Neuronal stem cell (in vitro differentiated cells): Measurements from ENCODE around the gene GPR156.

Source experiments
- DNase-seq: peaks from one replicate; pipeline ENCODE4 v3.0.0-alpha.2; 2013; ENCODE audit warnings: low spot score
- H2AFZ ChIP-seq: one replicate; pipeline ENCODE4 v1.6.1; 2013; ENCODE audit warnings: mild to moderate bottlenecking, low read length, inconsistent platforms
- H2AK5ac ChIP-seq: 2 replicates; pipeline ENCODE4 v1.6.1; 2013; ENCODE audit warnings: low read depth, mild to moderate bottlenecking, inconsistent platforms, low read length, moderate library complexity, mixed read lengths
- H2BK120ac ChIP-seq: 2 replicates; pipeline ENCODE4 v1.6.1; 2013; ENCODE audit warnings: low read depth, mild to moderate bottlenecking, inconsistent platforms, low read length, moderate library complexity, mixed read lengths
- H2BK12ac ChIP-seq: one replicate; pipeline ENCODE4 v1.6.1; 2013; ENCODE audit warnings: low read length, inconsistent platforms
- H2BK15ac ChIP-seq: 2 replicates; pipeline ENCODE4 v1.6.1; 2013; ENCODE audit warnings: mild to moderate bottlenecking, low read length, inconsistent platforms, mixed read lengths
- H2BK5ac ChIP-seq: one replicate; pipeline ENCODE4 v1.6.1; 2013; ENCODE audit warnings: inconsistent platforms, mild to moderate bottlenecking, low read length, moderate library complexity
- H3K14ac ChIP-seq: one replicate; pipeline ENCODE4 v1.6.1; 2013; ENCODE audit warnings: low read length, inconsistent platforms
- H3K18ac ChIP-seq: 2 replicates; pipeline ENCODE4 v1.6.1; 2013; ENCODE audit warnings: low read length, inconsistent platforms
- H3K23ac ChIP-seq: 2 replicates; pipeline ENCODE4 v1.6.1; 2013; ENCODE audit warnings: low read depth, mild to moderate bottlenecking, mixed read lengths, low read length, inconsistent platforms; ENCODE audit not compliant: poor library complexity
- H3K27ac ChIP-seq: replicated peaks from 3 replicates; pipeline ENCODE4 v1.5.1; 2013; ENCODE audit warnings: low read length, inconsistent platforms
- H3K27me3 ChIP-seq, 3 experiments: 2 replicates each; pipeline ENCODE4 v1.6.1; 2013; ENCODE audit warnings: low read length in 3 of 3, mild to moderate bottlenecking in 2 of 3, inconsistent platforms in 1 of 3, low read depth in 1 of 3, mixed read lengths in 1 of 3, moderate library complexity in 1 of 3; ENCODE audit not compliant: control insufficient read depth in 3 of 3, insufficient read depth in 3 of 3
- H3K36me3 ChIP-seq, 2 donors: replicated peaks in 1 of 2; 2 replicates each; pipeline ENCODE4 v1.6.1; 2013; ENCODE audit warnings: low read length in 2 of 2; ENCODE audit not compliant: control insufficient read depth in 2 of 2, insufficient read depth in 2 of 2
- H3K4ac ChIP-seq: 2 replicates; pipeline ENCODE4 v1.6.1; 2013; ENCODE audit warnings: inconsistent platforms, mild to moderate bottlenecking, low read length, moderate library complexity
- H3K4me1 ChIP-seq, 2 donors: 1 replicate in 1 of 2; 2 replicates in 1 of 2; pipeline ENCODE4 v1.6.1; 2013; ENCODE audit warnings: low read length in 2 of 2, low read depth in 1 of 2; ENCODE audit not compliant: control insufficient read depth in 2 of 2, insufficient read depth in 1 of 2
- H3K4me2 ChIP-seq: one replicate; pipeline ENCODE4 v1.6.1; 2013; ENCODE audit warnings: mild to moderate bottlenecking, low read length, inconsistent platforms; ENCODE audit not compliant: insufficient read depth, poor library complexity, severe bottlenecking
- H3K4me3 ChIP-seq, 2 donors: 2 replicates each; pipeline ENCODE4 v1.5.1; 2013; ENCODE audit warnings: low read length in 2 of 2, mild to moderate bottlenecking in 2 of 2, inconsistent platforms in 1 of 2, moderate library complexity in 1 of 2
- H3K79me1 ChIP-seq: one replicate; pipeline ENCODE4 v1.6.1; 2013; ENCODE audit warnings: low read depth, mild to moderate bottlenecking, inconsistent platforms, low read length, moderate library complexity
- H3K9ac ChIP-seq: one replicate; pipeline ENCODE4 v1.6.1; 2013; ENCODE audit warnings: mild to moderate bottlenecking, low read depth, low read length, inconsistent platforms; ENCODE audit not compliant: poor library complexity
- H3K9me3 ChIP-seq, 2 donors: replicated peaks in 1 of 2; 2 replicates each; pipeline versions ENCODE3 to v1.6.1; 2013; ENCODE audit warnings: low read length in 2 of 2, mild to moderate bottlenecking in 2 of 2, inconsistent platforms in 1 of 2, low read depth in 1 of 2, mixed read lengths in 1 of 2, moderate library complexity in 1 of 2; ENCODE audit not compliant: control insufficient read depth in 2 of 2, insufficient read depth in 1 of 2
- H4K8ac ChIP-seq: one replicate; pipeline ENCODE4 v1.6.1; 2013; ENCODE audit warnings: low read depth, mild to moderate bottlenecking, inconsistent platforms, low read length, moderate library complexity
- H4K91ac ChIP-seq: one replicate; pipeline ENCODE4 v1.6.1; 2013; ENCODE audit warnings: low read length, low read depth, mild to moderate bottlenecking, inconsistent platforms; ENCODE audit not compliant: poor library complexity
- WGBS, 2 donors: extraction: QIAGEN DNeasy Blood & Tissue Kit; methylation state at CpG; one replicate each; pipeline ENCODE4 v1.1.7; 2013; ENCODE audit warnings: missing lambda C conversion rate in 2 of 2, mixed read lengths in 1 of 2; ENCODE audit not compliant: insufficient read length in 2 of 2, insufficient replicate concordance in 1 of 2; ENCODE audit errors: extremely low coverage in 2 of 2; 5-methylcytosine and 5-hydroxymethylcytosine counted together

GPR156 gene

DNA sequence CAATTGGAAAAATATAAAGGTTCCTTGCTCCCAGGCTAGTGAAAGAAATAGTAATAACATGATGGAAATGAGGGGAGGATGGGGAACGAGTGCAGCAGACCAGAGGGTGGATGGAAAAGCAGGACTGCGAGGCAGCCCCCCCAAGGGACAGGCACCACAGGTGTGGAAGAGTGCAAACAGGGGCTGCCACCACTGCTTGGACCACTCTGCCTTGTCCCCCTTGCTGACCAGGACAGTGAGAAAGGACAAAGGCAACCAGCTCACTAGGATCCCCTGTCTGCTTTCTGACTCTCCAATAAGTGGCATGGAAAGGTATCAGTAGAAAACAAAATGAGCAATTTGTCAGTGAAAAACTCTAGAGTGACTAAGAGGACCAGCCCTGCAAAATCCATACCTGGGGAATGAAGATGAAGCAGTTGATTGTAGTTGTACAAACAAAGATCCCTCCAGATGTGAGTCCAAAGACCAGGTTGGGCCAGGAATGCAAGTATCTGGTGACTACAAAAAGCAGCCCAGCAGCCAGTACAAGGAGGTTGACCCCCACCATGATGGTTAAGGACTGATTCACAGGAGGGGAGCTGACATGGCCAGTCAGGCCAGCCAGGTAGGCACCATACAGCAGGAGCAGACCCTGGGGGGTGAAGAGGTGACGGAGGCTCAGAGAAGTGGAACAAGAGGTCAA lies 104.2 kb downstream of the GPR156 start:
- H3K4me2 ChIP-seq = no peak overlapping the region
- H3K4me3 ChIP-seq = no peak overlapping the region
- no peaks in the 10 kb centered on the region for H3K36me3 ChIP-seq
- no peak overlapping the region for H2BK5ac ChIP-seq
- WGBS, 2 donors = no CpG with 5 or more reads among the region's 3 CpGs
- no peak overlapping the region for H2BK12ac ChIP-seq
- no peak overlapping the region for H2BK120ac ChIP-seq
- H2AFZ ChIP-seq = no peak overlapping the region
- H2BK15ac ChIP-seq = no peak overlapping the region
- no peak overlapping the region for H3K14ac ChIP-seq
- no peak for DNase-seq
- H4K91ac ChIP-seq = no peak overlapping the region
- no peak overlapping the region for H3K18ac ChIP-seq
- H3K27ac ChIP-seq = no peak overlapping the region
- H3K9me3 ChIP-seq = no peaks in the 10 kb centered on the region
- no peak overlapping the region for H3K23ac ChIP-seq
- no peak overlapping the region for H4K8ac ChIP-seq
- H2AK5ac ChIP-seq = no peak overlapping the region
- H3K79me1 ChIP-seq = no peaks in the 10 kb centered on the region
- H3K9ac ChIP-seq = no peak overlapping the region
- peaks cover 8% of the 10 kb centered on the region in 2 donors for H3K4me1 ChIP-seq
- no peak overlapping the region for H3K4ac ChIP-seq
- no peaks in the 10 kb centered on the region for H3K27me3 ChIP-seq

DNA sequence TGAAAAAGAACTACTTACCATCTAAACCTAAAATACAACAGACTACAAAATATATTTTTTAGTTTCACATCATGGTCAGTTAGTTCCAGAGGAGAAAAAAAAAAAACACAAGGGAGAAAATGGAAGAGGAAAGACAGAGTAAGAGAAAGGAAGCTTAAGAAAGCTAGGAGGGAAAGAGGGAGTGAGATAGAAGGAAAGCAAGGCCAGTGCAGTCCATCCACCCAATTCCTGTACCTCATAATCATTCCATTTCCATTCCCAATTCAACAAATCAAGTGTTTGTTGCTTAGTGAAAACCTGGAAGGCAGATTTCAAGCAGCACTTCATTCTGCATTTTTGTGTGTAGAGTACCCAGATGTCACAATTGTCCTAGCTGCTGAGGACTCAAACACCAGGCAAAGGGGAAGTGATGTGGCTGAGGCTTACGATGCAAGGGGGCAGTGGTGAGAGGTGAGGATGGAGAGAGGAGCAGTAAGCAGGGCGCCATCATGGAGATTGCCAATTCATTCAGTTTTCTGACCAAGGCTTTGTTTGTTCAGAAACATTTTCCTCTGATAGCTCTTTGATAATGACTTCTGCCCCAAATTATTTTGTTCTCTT lies 107.2 kb downstream of the GPR156 start:
- Histone ChIP-seq H3K27me3 (no peaks in the 10 kb centered on the region), H3K4ac (no peak overlapping the region), H3K79me1 (no peaks in the 10 kb centered on the region), H2BK12ac (no peak overlapping the region), H3K9ac (no peak overlapping the region), H2BK120ac (no peak overlapping the region), H4K91ac (no peak overlapping the region), H3K18ac (no peak overlapping the region), H3K23ac (no peak overlapping the region), H3K14ac (no peak overlapping the region), H3K4me1 (peaks cover 8% of the 10 kb centered on the region in 2 donors), H3K4me3 (no peak overlapping the region), H2AK5ac (no peak overlapping the region), H3K9me3 (no peaks in the 10 kb centered on the region), H4K8ac (no peak overlapping the region), H3K36me3 (no peaks in the 10 kb centered on the region), H3K27ac (no peak overlapping the region), H2AFZ (peak overlapping the region; percentile 85), H3K4me2 (no peak overlapping the region), H2BK15ac (no peak overlapping the region), H2BK5ac (no peak overlapping the region)
- DNase-seq = no peak
- WGBS, 2 donors = no CpG with 5 or more reads among the region's 2 CpGs

GRCh38 chr3:120177151-120177550 lies 107.9 kb downstream of the GPR156 start:
- Histone ChIP-seq H2BK15ac (no peak overlapping the region), H2AK5ac (no peak overlapping the region), H3K79me1 (no peaks in the 10 kb centered on the region), H2BK12ac (no peak overlapping the region), H3K4me2 (no peak overlapping the region), H3K23ac (no peak overlapping the region), H3K27ac (no peak overlapping the region), H3K4ac (no peak overlapping the region), H4K91ac (no peak overlapping the region), H2AFZ (peak overlapping the region; percentile 85), H3K18ac (no peak overlapping the region), H3K4me3 (no peak overlapping the region), H4K8ac (no peak overlapping the region), H3K9ac (no peak overlapping the region), H3K36me3 (no peaks in the 10 kb centered on the region), H3K27me3 (no peaks in the 10 kb centered on the region), H3K14ac (no peak overlapping the region), H3K9me3 (no peaks in the 10 kb centered on the region), H3K4me1 (peaks cover 8% of the 10 kb centered on the region in 2 donors), H2BK5ac (no peak overlapping the region), H2BK120ac (no peak overlapping the region)
- WGBS, 2 donors = no CpG with 5 or more reads among the region's 6 CpGs
- DNase-seq = no peak

DNA sequence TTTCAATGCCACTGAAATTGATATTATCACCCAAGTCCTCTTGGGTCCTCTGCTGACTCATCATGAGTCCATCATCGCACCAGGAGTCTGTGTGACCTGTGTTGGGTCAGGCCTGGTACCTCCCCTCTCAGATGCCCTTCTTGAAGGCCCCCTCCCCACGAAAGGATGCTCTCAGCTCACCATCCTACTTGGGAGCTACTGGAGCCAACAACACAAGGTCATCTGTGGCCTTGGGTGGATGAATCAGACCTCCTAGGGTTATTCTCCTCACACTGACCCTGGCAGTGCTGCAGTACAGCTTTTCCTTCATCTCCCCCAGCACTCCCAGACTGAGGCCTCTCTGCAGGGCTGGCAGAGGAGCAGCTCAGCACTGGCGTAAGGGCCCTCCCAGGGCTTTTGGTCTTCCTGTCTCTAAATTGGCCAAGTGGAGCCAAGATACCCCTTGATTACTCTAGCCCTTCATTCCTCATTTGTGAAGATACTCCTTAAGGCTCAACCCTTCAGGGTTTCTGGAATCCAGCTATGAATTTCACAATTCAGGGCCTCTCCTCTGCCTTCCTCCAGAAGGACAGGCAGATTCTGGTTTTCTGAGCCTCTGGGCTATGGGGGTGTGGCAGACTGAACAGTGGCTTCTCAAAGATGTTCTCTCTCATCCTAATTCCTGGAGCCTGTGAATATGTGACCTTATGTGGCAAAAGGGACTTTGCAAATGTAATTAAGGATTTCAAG lies 110.0 kb downstream of the GPR156 start:
- H2BK12ac ChIP-seq = no peak overlapping the region
- no peak overlapping the region for H4K91ac ChIP-seq
- no peak overlapping the region for H3K14ac ChIP-seq
- no peaks in the 10 kb centered on the region for H3K27me3 ChIP-seq
- no peak overlapping the region for H3K4me3 ChIP-seq
- no peak overlapping the region for H2AFZ ChIP-seq
- H2BK5ac ChIP-seq = no peak overlapping the region
- no peak overlapping the region for H3K23ac ChIP-seq
- H3K9me3 ChIP-seq = no peaks in the 10 kb centered on the region
- no peak for DNase-seq
- no peak overlapping the region for H3K9ac ChIP-seq
- H2BK15ac ChIP-seq = no peak overlapping the region
- peaks cover 5 to 8% of the 10 kb centered on the region in 2 donors for H3K4me1 ChIP-seq
- no peak overlapping the region for H3K4me2 ChIP-seq
- H2BK120ac ChIP-seq = no peak overlapping the region
- H3K27ac ChIP-seq = no peak overlapping the region
- no peak overlapping the region for H3K18ac ChIP-seq
- H2AK5ac ChIP-seq = no peak overlapping the region
- WGBS, 2 donors = no CpG with 5 or more reads among the region's 3 CpGs
- no peak overlapping the region for H4K8ac ChIP-seq
- no peaks in the 10 kb centered on the region for H3K79me1 ChIP-seq
- H3K36me3 ChIP-seq = no peaks in the 10 kb centered on the region
- H3K4ac ChIP-seq = no peak overlapping the region
